K562 (cell line): ENCODE results near the gene CCR9. TPM values are rescaled to one million over a fixed set of nuclear protein-coding genes. Genes with fewer than 3 reads are reported as not detected.
A peak's percentile ranks its signal among the peaks of the same experiment; 100 is the strongest.

Experiments used
- ATAC-seq: fragments of 200-7000 bp; cut with Tn5 transposase; 3 replicates; pipeline ENCODE4 v1.9.1; 2020; ENCODE audit warnings: moderate library complexity
- BruUV-seq: library from RNA; stranded (reverse); fragments of 400-500 nt; replicated peaks from 2 replicates; lab custom pipeline; 2021; lab: Mats Ljungman, UMichigan
- CTCF ChIA-PET: fragments of 300-600 bp; formaldehyde crosslinking; extraction: SDS; loops from one replicate; lab custom pipeline; 2021; ENCODE audit warnings: low intra/inter-chr PET ratio; lab: Yijun Ruan, JAX
- POLR2A ChIA-PET: fragments of 300-600, 350-650 bp; sonication (Branson Sonifier 250); formaldehyde crosslinking; extraction: SDS; loops from one replicate; lab custom pipeline; 2021; ENCODE audit warnings: antibody characterized with exemption, inconsistent platforms; lab: Yijun Ruan, JAX
- DNase-seq, 4 experiments: peaks; one replicate each; pipeline versions ENCODE4 v3.0.0 to v3.0.0-alpha.2; 2011 to 2018; ENCODE audit warnings: low spot score in 3 of 4, mixed read lengths in 3 of 4; ENCODE audit errors: extremely low read depth in 1 of 4
- FAIRE-seq: peaks from 2 replicates; lab custom pipeline; 2011; peaks lifted over from hg19 to GRCh38; lab: Jason Lieb, UNC
- H2AFZ ChIP-seq: 2 replicates; pipeline ENCODE4 v1.6.0; 2011; ENCODE audit warnings: low read depth, low read length, control low read depth, inconsistent platforms
- H3K27ac ChIP-seq: fragments of 200-600 bp; 3 replicates; pipeline ENCODE4 v1.8.0; 2011; ENCODE audit warnings: low read depth, mild to moderate bottlenecking, control low read depth, inconsistent platforms, low read length, moderate library complexity, mixed read lengths; ENCODE audit errors: extremely low read depth
- H3K27me3 ChIP-seq, 2 experiments: fragments of 300-600 bp in 1 of 2; 2 replicates in 1 of 2; 3 replicates in 1 of 2; pipeline versions ENCODE4 v1.6.0 to v1.8.0; 2011; ENCODE audit warnings: inconsistent platforms in 2 of 2, low read length in 2 of 2, mild to moderate bottlenecking in 1 of 2, mixed read lengths in 1 of 2, moderate library complexity in 1 of 2; ENCODE audit not compliant: control insufficient read depth in 2 of 2, insufficient read depth in 2 of 2
- H3K36me3 ChIP-seq: fragments of 300-600 bp; 3 replicates; pipeline ENCODE4 v1.8.0; 2011; ENCODE audit warnings: mild to moderate bottlenecking, low read length, inconsistent platforms; ENCODE audit not compliant: control insufficient read depth, insufficient read depth
- H3K4me1 ChIP-seq, 2 experiments: fragments of 200-600 bp in 1 of 2; replicated peaks in 1 of 2; 2 replicates in 1 of 2; 3 replicates in 1 of 2; pipeline versions ENCODE4 v1.5.1 to v1.8.0; 2011; ENCODE audit warnings: inconsistent platforms in 2 of 2, low read length in 2 of 2, mild to moderate bottlenecking in 1 of 2, mixed read lengths in 1 of 2, moderate library complexity in 1 of 2; ENCODE audit not compliant: control insufficient read depth in 2 of 2, insufficient read depth in 2 of 2
- H3K4me2 ChIP-seq: 2 replicates; pipeline ENCODE4 v1.6.1; 2011; ENCODE audit warnings: low read length, control low read depth, inconsistent platforms, mixed read lengths; ENCODE audit not compliant: insufficient read depth
- H3K4me3 ChIP-seq: fragments of 200-600 bp; sonication (generic), shearing (Covaris generic); 2 replicates; pipeline ENCODE4 v1.5.1; 2016; ENCODE audit warnings: control low read depth, inconsistent platforms
- H3K79me2 ChIP-seq: fragments of 200-600 bp; 3 replicates; pipeline ENCODE4 v1.8.0; 2011; ENCODE audit warnings: low read length, inconsistent platforms; ENCODE audit not compliant: control insufficient read depth, insufficient read depth
- H3K9ac ChIP-seq, 2 experiments: 2 replicates each; pipeline versions ENCODE4 v1.6.0 to v1.6.1; 2011; ENCODE audit warnings: low read depth in 2 of 2, low read length in 2 of 2, control low read depth in 1 of 2, inconsistent platforms in 1 of 2, mild to moderate bottlenecking in 1 of 2, mixed read lengths in 1 of 2; ENCODE audit not compliant: insufficient read depth in 1 of 2
- H3K9me1 ChIP-seq: one replicate; pipeline ENCODE4 v1.6.0; 2011; ENCODE audit warnings: inconsistent platforms, mild to moderate bottlenecking, low read length, moderate library complexity; ENCODE audit not compliant: control insufficient read depth, insufficient read depth
- H3K9me3 ChIP-seq: replicated peaks from 2 replicates; pipeline ENCODE4 v1.5.1; 2011; ENCODE audit warnings: low read depth, low read length, inconsistent platforms; ENCODE audit not compliant: control insufficient read depth, insufficient read depth
- H4K20me1 ChIP-seq: replicated peaks from 2 replicates; pipeline ENCODE4 v1.6.1; 2011; ENCODE audit warnings: low read length, inconsistent platforms, mixed read lengths; ENCODE audit not compliant: control insufficient read depth, insufficient read depth
- ATF3 ChIP-seq, 2 experiments: fragments of 450-650 bp in 1 of 2; sonication (generic) in 1 of 2; formaldehyde crosslinking in 1 of 2; IDR thresholded peaks in 1 of 2; conservative IDR thresholded peaks in 1 of 2; 2 replicates each; pipeline versions ENCODE4 v1.6.1 to v1.8.1; 2016 to 2023; ENCODE audit warnings: mild to moderate bottlenecking in 2 of 2, moderate library complexity in 2 of 2, inconsistent platforms in 1 of 2, missing genetic modification reagents in 1 of 2
- CBFA2T3 ChIP-seq: fragments of 450-650 bp; IDR thresholded peaks from 2 replicates; pipeline ENCODE4 v1.6.1; 2017
- EGR1 ChIP-seq: fragments of 450-650 bp; conservative IDR thresholded peaks from 2 replicates; pipeline ENCODE4 v1.6.1; 2017; ENCODE audit warnings: mild to moderate bottlenecking
- MITF ChIP-seq: IDR thresholded peaks from 2 replicates; pipeline ENCODE4 v1.6.1; 2014; ENCODE audit warnings: antibody characterized with exemption
- NR3C1 ChIP-seq: sonication (generic); formaldehyde crosslinking; IDR thresholded peaks from 2 replicates; pipeline ENCODE4 v1.8.1; 2022; ENCODE audit warnings: missing genetic modification reagents
- YY1 ChIP-seq, 3 experiments: IDR thresholded peaks; 2 replicates each; pipeline ENCODE4 v1.6.1; 2011; ENCODE audit warnings: low read length in 2 of 3, mild to moderate bottlenecking in 2 of 3, moderate library complexity in 2 of 3, borderline replicate concordance in 1 of 3, control low read depth in 1 of 3, low read depth in 1 of 3; ENCODE audit not compliant: insufficient read depth in 3 of 3, insufficient replicate concordance in 2 of 3, control insufficient read depth in 1 of 3, insufficient read length in 1 of 3; ENCODE audit errors: extremely low read depth in 1 of 3
- WGBS: fragments of 100-300 bp; shearing (Covaris generic); methylation state at CpG from one replicate; pipeline ENCODE4 v1.1.6; 2016; ENCODE audit warnings: low coverage, mixed read lengths; ENCODE audit not compliant: insufficient coverage; ENCODE audit errors: missing lambda C conversion rate; 5-methylcytosine and 5-hydroxymethylcytosine counted together
- in situ Hi-C: fragments of 300-500 bp; cut with MboI; formaldehyde crosslinking; loops from 4 replicates; pipeline ENCODE4 v1.15.0; 2018; ENCODE audit warnings: inconsistent platforms, mixed read lengths
- intact Hi-C: fragments of 100-400 bp; cut with micrococcal nuclease; formaldehyde crosslinking; loops from 2 replicates; pipeline ENCODE4 v1.14.2; 2022
- polyA plus RNA-seq, 8 experiments: library from polyadenylated mRNA; depleted of rRNA in 4 of 8; stranded (reverse) in 5 of 8; unstranded in 3 of 8; fragments of >200 nt; fragmentation: Nextera tagmentation in 2 of 8; fragmentation: Illumina TruSeq in 1 of 8; extraction: Ambion mirVana in 2 of 8; extraction: Trizol in 1 of 8; gene quantifications; 2 replicates each; pipeline versions ENCODE4 v1.2.1 to v1.2.3, GENCODE V29; 2011 to 2014; ENCODE audit warnings: inconsistent platforms in 1 of 8, missing spikeins in 1 of 8
- total RNA-seq, 7 experiments: library from RNA; depleted of rRNA in 6 of 7; stranded (reverse); fragments of >200 nt in 6 of 7; fragmentation: Illumina TruSeq in 2 of 7; extraction: Trizol in 2 of 7; gene quantifications; 2 replicates each; pipeline versions ENCODE4 v1.2.1 to v1.2.3, GENCODE V29; 2011 to 2021; ENCODE audit warnings: low replicate concordance in 1 of 7

The CCR9 gene
- total and polyA plus RNA-seq, 9 of the 15 experiments (the other 6 are each of a cell fraction or from before 2014, with no cell fraction given) = not detected

GRCh38 chr3:45915518-45916231 is 29.3 kb downstream of the CCR9 start:
- H3K4me2 ChIP-seq = no peak overlapping the region
- H4K20me1 ChIP-seq = no peaks in the 10 kb centered on the region; the same call in 1 of the 2 replicates
- TF ChIP-seq CBFA2T3 (0 out of 2 replicates have a peak, but pooled peaks have one; percentile 18), YY1 (IDR thresholded peaks at IDR 0.05; ENCODE audit: borderline replicate concordance in 1 of 3, control insufficient read depth in 1 of 3, extremely low read depth in 1 of 3, insufficient read depth in 3 of 3, insufficient read length in 1 of 3, insufficient replicate concordance in 2 of 3, low read depth in 1 of 3, low read length in 2 of 3) (peak in 1 of 3 experiments; percentile 3), ATF3 (IDR thresholded peaks at IDR 0.05) (no peak), ATF3 (CRISPR knock-in tag; conservative IDR thresholded peaks at IDR 0.05) (no peak), NR3C1 (no peak), EGR1 (peak; percentile 89), MITF (no peak)
- BruUV-seq = no TSS peak
- H3K36me3 ChIP-seq = peaks cover 3% of the 10 kb centered on the region; the same call in 1 of the 3 replicates
- ChIA-PET POLR2A (interaction anchor here (0.6 to 0.8 kb wide), 2 partner anchors 8 to 108 kb away, joined by 3 read pairs; no protein-coding TSS in a partner anchor), CTCF (no interaction called here)
- no peak overlapping the region for H3K27ac ChIP-seq
- H3K9me3 ChIP-seq = no peaks in the 10 kb centered on the region
- peak; percentile 71 for FAIRE-seq
- H3K9ac ChIP-seq = no peak overlapping the region
- WGBS = 22% methylated on average over 12 of the region's 13 CpGs
- no peaks in the 10 kb centered on the region for H3K9me1 ChIP-seq
- intact Hi-C loops = no loop called here
- peaks cover 0 to 7% of the 10 kb centered on the region in 2 experiments; a peak in 2 of 5 replicates for H3K27me3 ChIP-seq
- in situ Hi-C loops = no loop called here
- no peak overlapping the region for H2AFZ ChIP-seq
- no peaks in the 10 kb centered on the region for H3K79me2 ChIP-seq
- peak; percentile 31; the same call in 2 of the 3 replicates for ATAC-seq
- H3K4me1 ChIP-seq = no peaks in the 10 kb centered on the region; a peak in 1 of 5 replicates
- DNase-seq = peak; percentile 38 to 45 (median 42)
- no peak overlapping the region for H3K4me3 ChIP-seq
